Ishikawa (cell line): Measurements from ENCODE around the gene CD99L2.

ENCODE experiments used
- CEBPB ChIP-seq: IDR thresholded peaks from 2 replicates; pipeline ENCODE4 v1.6.1; 2012
- CREB1 ChIP-seq: IDR thresholded peaks from 2 replicates; pipeline ENCODE4 v1.6.1; 2012; ENCODE audit warnings: low read depth
- EGR1 ChIP-seq: IDR thresholded peaks from 2 replicates; pipeline ENCODE4 v1.6.1; 2012
- EP300 ChIP-seq: IDR thresholded peaks from 2 replicates; pipeline ENCODE4 v1.6.1; 2012; ENCODE audit warnings: borderline replicate concordance
- FOXM1 ChIP-seq: IDR thresholded peaks from 2 replicates; pipeline ENCODE4 v1.6.1; 2012; ENCODE audit warnings: low read depth, borderline replicate concordance
- MAX ChIP-seq: IDR thresholded peaks from 2 replicates; pipeline ENCODE4 v1.6.1; 2012
- NFIC ChIP-seq: IDR thresholded peaks from 2 replicates; pipeline ENCODE4 v1.6.1; 2012
- RAD21 ChIP-seq: IDR thresholded peaks from 2 replicates; pipeline ENCODE4 v1.6.1; 2012; ENCODE audit warnings: low read depth
- REST ChIP-seq: IDR thresholded peaks from 2 replicates; pipeline ENCODE4 v1.6.1; 2012; ENCODE audit warnings: low read depth, mild to moderate bottlenecking
- TAF1 ChIP-seq: IDR thresholded peaks from 2 replicates; pipeline ENCODE4 v1.6.1; 2012; ENCODE audit warnings: low read depth, mild to moderate bottlenecking
- TCF12 ChIP-seq: IDR thresholded peaks from 2 replicates; pipeline ENCODE4 v1.6.1; 2012; ENCODE audit warnings: low read depth
- TEAD4 ChIP-seq: IDR thresholded peaks from 2 replicates; pipeline ENCODE4 v1.6.1; 2012
- USF1 ChIP-seq: IDR thresholded peaks from 2 replicates; pipeline ENCODE4 v1.6.1; 2012
- YY1 ChIP-seq: IDR thresholded peaks from 2 replicates; pipeline ENCODE4 v1.6.1; 2012; ENCODE audit warnings: low read depth
- ZBTB7A ChIP-seq: IDR thresholded peaks from 2 replicates; pipeline ENCODE4 v1.6.1; 2012; ENCODE audit warnings: low read depth

Gene CD99L2

GRCh38 chrX:150761176-150761818 lies 137.2 kb downstream of the CD99L2 start:
- no peak for TF ChIP-seq YY1
- TF ChIP-seq TEAD4 = no peak
- TF ChIP-seq REST = no peak

- TF ChIP-seq EGR1 (no peak), RAD21 (no peak), CEBPB (no peak), CREB1 (no peak)
These were observed 138.7 kb downstream of the CD99L2 start for GRCh38 chrX:150759568-150760416.

GRCh38 chrX:150757371-150757770 lies 141.1 kb downstream of the CD99L2 start:
- no peak for TF ChIP-seq MAX
- no peak for TF ChIP-seq CEBPB
- TF ChIP-seq RAD21 = no peak
- TF ChIP-seq YY1 = no peak
- no peak for TF ChIP-seq ZBTB7A
- TF ChIP-seq TCF12 = no peak
- no peak for TF ChIP-seq REST
- TF ChIP-seq USF1 = no peak
- TF ChIP-seq NFIC = no peak
- no peak for TF ChIP-seq CREB1
- TF ChIP-seq EP300 = no peak
- no peak for TF ChIP-seq TEAD4
- no peak for TF ChIP-seq FOXM1
- TF ChIP-seq TAF1 = no peak
- TF ChIP-seq EGR1 = no peak

GRCh38 chrX:150753968-150754367 lies 144.5 kb downstream of the CD99L2 start:
- no peak for TF ChIP-seq YY1

GRCh38 chrX:150753357-150753756 lies 145.1 kb downstream of the CD99L2 start:
- no peak for TF ChIP-seq TCF12

GRCh38 chrX:150752124-150752523 lies 146.3 kb downstream of the CD99L2 start:
- TF ChIP-seq CEBPB (no peak), MAX (no peak), REST (no peak), TEAD4 (no peak), ZBTB7A (no peak), YY1 (no peak), NFIC (no peak), EGR1 (no peak), USF1 (no peak), CREB1 (no peak), TCF12 (no peak), FOXM1 (no peak), EP300 (no peak), TAF1 (no peak), RAD21 (no peak)
